Measurements from ENCODE around the gene GRAP.

Gene GRAP

DNA sequence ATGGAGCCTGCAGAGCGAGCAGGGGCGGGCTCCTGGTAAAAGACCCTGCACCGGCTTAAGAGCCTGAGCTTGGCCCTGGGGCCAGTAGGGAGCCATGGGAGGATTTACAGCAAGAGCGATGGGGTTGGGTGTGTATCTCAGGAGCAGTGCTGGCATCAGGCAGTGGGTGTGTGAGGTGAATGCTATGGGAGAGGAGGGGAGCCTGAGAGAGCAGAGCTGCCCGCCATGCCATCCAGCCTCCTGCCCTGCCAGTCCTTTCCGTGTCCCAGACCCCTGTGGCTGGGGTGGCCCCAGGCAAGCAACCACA lies 65.5 kb downstream of the GRAP start:
- DNase-seq, result no peak

GRCh38 chr17:18980682-18981334 lies 65.9 kb downstream of the GRAP start:
- DNase-seq, result no peak

DNA sequence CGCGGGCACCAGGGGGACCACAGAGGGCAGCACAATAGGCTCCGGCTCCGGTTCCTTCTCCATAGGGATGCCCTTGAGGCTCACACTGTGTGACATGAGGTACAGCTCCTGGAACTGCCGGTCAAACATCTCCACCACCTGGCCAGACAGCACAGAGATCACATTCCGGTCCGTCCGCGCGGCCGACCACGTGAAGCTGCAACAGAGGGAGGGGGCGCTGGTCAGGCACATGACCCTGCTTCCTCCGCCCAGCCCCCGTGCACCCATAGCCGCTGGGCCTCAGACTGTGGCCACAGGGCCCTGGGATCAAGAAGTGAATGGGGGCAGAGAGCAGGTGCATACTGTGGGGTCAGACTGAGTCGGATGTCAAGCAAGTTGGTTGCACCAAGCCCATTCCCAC lies 68.1 kb downstream of the GRAP start:
- DNase-seq, result no peak

DNA sequence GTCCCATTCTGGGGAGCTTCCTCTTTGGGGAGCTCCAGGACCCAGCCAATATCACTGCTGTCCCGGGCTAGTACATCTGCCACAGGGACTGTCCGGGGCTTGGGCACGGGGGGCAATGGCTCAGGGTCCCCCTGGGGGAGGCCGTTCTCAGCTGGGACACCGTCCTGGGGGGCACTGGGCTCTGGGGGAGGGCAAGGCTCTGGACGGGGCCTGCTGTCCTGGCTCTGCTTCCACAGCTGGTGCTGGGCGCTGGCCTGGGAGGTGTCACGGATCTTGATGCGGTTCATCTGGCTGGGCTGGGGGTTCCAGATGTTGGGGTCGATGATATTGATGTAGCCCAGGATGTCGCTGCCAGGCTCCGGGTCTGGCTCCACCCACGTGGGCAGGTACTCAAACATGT lies 68.7 kb downstream of the GRAP start:
- DNase-seq, result no peak

- no peak for DNase-seq
Observed at GRCh38 chr17:18977646-18978045, 69.1 kb downstream of the GRAP start.

DNA sequence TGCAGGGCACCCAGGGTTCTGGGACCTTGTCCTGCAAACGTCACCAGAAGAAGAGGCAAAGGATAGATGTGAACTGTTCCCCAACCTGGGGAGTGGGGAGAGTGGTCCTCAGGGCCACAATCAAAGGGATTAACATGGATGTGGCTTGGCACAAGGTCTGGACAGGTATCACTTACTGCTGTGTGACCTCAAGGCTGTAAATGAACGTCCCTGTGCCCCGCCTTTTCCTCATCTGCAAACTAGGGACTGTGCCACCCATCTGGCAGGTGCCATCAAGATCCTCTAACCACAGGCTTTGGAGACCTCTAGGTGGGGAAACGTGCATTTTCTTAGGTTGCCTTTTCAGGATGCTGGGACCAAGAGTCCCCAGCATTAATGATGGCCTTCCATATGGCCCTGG lies 69.7 kb downstream of the GRAP start:
- DNase-seq, result no peak

- no peak for DNase-seq
Observed at GRCh38 chr17:18976201-18976600, 70.6 kb downstream of the GRAP start.

- DNase-seq, result no peak
Observed at GRCh38 chr17:18975597-18975996, 71.2 kb downstream of the GRAP start.

DNA sequence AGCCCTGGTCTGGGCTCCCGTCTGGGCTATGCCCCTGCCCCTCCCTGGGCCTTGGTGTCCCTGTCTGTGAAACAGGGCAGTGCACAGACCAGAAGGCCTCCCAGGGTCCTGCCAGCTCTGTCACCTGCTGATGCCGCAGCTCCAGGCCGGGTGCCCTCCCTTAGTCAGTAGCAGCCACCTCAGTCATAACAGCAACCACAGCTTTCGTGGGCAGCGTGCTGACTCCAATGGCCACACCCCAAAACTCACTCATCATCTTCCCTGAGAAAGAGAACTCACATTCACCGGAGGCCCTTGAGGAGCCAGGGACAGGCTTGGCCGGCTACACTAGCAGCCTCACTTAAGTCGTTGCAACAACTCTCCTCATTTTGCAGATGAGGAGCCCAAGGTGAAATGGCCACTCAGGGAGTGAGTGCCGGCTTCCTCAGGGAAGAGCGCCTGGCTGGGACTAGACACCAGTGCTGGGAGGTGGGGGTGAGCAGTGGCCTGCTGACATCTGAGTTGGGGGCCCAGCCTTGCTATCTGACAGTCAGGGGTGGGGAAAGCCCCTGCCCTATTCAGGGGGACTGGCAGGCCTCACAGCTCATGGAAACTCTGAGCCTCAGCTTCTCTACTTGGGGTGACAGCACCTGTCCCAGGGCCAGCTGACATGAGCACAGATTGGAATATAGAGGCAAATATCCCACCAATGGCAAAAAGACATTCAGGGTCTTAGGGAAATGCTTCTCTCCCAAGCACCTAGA lies 72.2 kb downstream of the GRAP start:
- no peak for DNase-seq

GRCh38 chr17:18971801-18972200 lies 75.0 kb downstream of the GRAP start:
- DNase-seq, result no peak

Data from NCI-H2081 treated with DMSO at 0.1 percent for 48 hours (cell line).